K562 (cell line): ENCODE data around the gene ZFAND2B. TPM values are rescaled to one million over a fixed set of nuclear protein-coding genes. Genes with fewer than 3 reads are reported as not detected.

Source experiments
- BDP1 ChIP-seq: IDR thresholded peaks from 3 replicates; pipeline ENCODE4 v1.6.1; 2011; ENCODE audit not compliant: insufficient read length, insufficient read depth
- CBFA2T2 ChIP-seq: fragments of 450-650 bp; conservative IDR thresholded peaks from 2 replicates; pipeline ENCODE4 v1.6.1; 2017; ENCODE audit warnings: mild to moderate bottlenecking
- CCNT2 ChIP-seq: IDR thresholded peaks from 2 replicates; pipeline ENCODE4 v1.6.1; 2011; ENCODE audit warnings: borderline replicate concordance, low read depth, mild to moderate bottlenecking, moderate library complexity, mixed read lengths, low read length; ENCODE audit not compliant: insufficient read length; ENCODE audit errors: extremely low read depth
- CREM ChIP-seq: IDR thresholded peaks from 2 replicates; pipeline ENCODE4 v1.6.1; 2014; ENCODE audit warnings: antibody characterized with exemption, low read depth
- EP400 ChIP-seq: fragments of 450-650 bp; IDR thresholded peaks from 2 replicates; pipeline ENCODE4 v1.6.1; 2017; ENCODE audit warnings: antibody characterized with exemption, mild to moderate bottlenecking, moderate library complexity
- LCOR ChIP-seq: sonication (generic); formaldehyde crosslinking; IDR thresholded peaks from 2 replicates; pipeline ENCODE4 v1.8.0; 2022; ENCODE audit warnings: mild to moderate bottlenecking, missing genetic modification reagents
- MIER1 ChIP-seq: fragments of 450-650 bp; IDR thresholded peaks from 2 replicates; pipeline ENCODE4 v1.6.1; 2016; ENCODE audit warnings: antibody characterized with exemption, mild to moderate bottlenecking, low read depth
- POLR2AphosphoS2 ChIP-seq: IDR thresholded peaks from 2 replicates; pipeline ENCODE4 v1.6.1; 2012; ENCODE audit warnings: low read length, improper control_type of control experiment
- SLC30A9 ChIP-seq: fragments of 250-450 bp; sonication (Bioruptor Pico); IDR thresholded peaks from 2 replicates; pipeline ENCODE4 v1.8.0; 2022; ENCODE audit warnings: mild to moderate bottlenecking, moderate library complexity
- polyA plus RNA-seq, 8 experiments: library from polyadenylated mRNA; depleted of rRNA in 4 of 8; stranded (reverse) in 5 of 8; unstranded in 3 of 8; fragments of >200 nt; fragmentation: Nextera tagmentation in 2 of 8; fragmentation: Illumina TruSeq in 1 of 8; extraction: Ambion mirVana in 2 of 8; extraction: Trizol in 1 of 8; gene quantifications; 2 replicates each; pipeline versions ENCODE4 v1.2.1 to v1.2.3, GENCODE V29; 2011 to 2014; ENCODE audit warnings: inconsistent platforms in 1 of 8, missing spikeins in 1 of 8
- total RNA-seq, 7 experiments: library from RNA; depleted of rRNA in 6 of 7; stranded (reverse); fragments of >200 nt in 6 of 7; fragmentation: Illumina TruSeq in 2 of 7; extraction: Trizol in 2 of 7; gene quantifications; 2 replicates each; pipeline versions ENCODE4 v1.2.1 to v1.2.3, GENCODE V29; 2011 to 2021; ENCODE audit warnings: low replicate concordance in 1 of 7
- TF ChIP-seq, protein P1 (sequence below): conservative IDR thresholded peaks from 2 replicates; pipeline ENCODE4 v1.6.1; 2011; ENCODE audit warnings: low read depth, mild to moderate bottlenecking, low read length; ENCODE audit not compliant: control insufficient read depth
- TF ChIP-seq, protein P2 (sequence below): fragments of 450-650 bp; IDR thresholded peaks from 2 replicates; pipeline ENCODE4 v1.6.1; 2016; ENCODE audit warnings: mild to moderate bottlenecking, moderate library complexity
- TF ChIP-seq, protein P3 (sequence below), 2 experiments: fragments of 450-650 bp; conservative IDR thresholded peaks; 2 replicates each; pipeline ENCODE4 v1.6.1; 2017; ENCODE audit warnings: mild to moderate bottlenecking in 2 of 2, moderate library complexity in 2 of 2

The ZFAND2B gene
- total and polyA plus RNA-seq, 9 of the 15 experiments (the other 6 are each of a cell fraction or from before 2014, with no cell fraction given) = 9.9 to 33.3 (median 26.1) TPM

DNA sequence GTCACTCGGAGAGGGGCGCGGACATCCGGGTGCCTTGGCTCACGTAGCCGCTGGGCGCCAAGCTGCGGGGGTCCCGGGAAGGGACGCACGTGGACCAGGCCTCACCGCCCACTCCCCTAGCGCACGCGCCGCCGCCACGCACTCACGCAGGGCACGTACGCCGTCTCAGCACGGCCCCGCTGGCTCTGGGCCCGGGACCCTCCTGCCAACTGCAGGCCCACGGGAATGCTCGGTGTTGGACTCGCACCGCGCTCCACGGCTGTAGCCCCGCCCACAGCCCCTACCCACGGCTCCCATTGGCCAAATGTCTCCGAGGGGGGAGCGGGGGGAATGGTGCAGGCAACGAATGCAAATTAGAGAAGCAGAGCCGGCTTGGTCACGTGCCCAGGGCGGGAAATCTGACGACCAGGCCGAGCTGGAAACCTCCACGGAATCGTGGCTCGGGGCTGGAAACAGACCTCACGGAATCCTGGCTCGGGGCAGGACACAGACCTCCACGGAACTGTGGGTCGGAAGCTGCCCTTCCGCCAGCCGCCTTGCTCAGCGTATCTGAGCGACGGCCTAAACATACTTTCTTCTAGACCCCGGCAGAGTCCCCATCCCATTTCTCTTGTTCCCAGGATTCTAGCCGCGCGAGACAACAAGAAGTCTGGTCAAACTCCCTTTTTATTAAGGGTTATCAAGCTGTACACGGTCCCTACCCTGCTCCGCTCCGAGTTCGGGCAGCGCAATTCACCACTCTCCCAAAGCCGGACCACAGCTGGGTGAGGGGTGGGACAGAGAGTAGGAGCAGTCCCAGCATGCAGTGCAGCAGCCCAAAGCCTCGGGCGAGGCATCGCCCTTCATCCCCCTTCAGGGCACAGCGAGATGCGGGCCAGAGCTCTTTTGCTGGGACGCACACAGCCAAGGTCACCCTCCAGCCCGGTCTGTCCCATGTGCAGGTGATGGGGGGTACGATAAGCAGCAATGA is 12.4 kb downstream of the ZFAND2B start, which contains the start of gene ABCB6 (continued):
- TF ChIP-seq CCNT2 (peak; percentile 61), POLR2AphosphoS2 (peak; percentile 93), MIER1 (no peak), BDP1 (no peak), LCOR (CRISPR knock-in tag) (peak; percentile 42; the same call in 1 of the 2 replicates), CREM (peak; percentile 38), SLC30A9 (CRISPR knock-in tag) (no peak), EP400 (peak; percentile 87), CBFA2T2 (peak; percentile 76)
- TF ChIP-seq, protein P1, sequence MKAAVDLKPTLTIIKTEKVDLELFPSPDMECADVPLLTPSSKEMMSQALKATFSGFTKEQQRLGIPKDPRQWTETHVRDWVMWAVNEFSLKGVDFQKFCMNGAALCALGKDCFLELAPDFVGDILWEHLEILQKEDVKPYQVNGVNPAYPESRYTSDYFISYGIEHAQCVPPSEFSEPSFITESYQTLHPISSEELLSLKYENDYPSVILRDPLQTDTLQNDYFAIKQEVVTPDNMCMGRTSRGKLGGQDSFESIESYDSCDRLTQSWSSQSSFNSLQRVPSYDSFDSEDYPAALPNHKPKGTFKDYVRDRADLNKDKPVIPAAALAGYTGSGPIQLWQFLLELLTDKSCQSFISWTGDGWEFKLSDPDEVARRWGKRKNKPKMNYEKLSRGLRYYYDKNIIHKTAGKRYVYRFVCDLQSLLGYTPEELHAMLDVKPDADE = 0 out of 2 replicates have a peak, but pooled peaks have one; percentile 17
- TF ChIP-seq, protein P2, sequence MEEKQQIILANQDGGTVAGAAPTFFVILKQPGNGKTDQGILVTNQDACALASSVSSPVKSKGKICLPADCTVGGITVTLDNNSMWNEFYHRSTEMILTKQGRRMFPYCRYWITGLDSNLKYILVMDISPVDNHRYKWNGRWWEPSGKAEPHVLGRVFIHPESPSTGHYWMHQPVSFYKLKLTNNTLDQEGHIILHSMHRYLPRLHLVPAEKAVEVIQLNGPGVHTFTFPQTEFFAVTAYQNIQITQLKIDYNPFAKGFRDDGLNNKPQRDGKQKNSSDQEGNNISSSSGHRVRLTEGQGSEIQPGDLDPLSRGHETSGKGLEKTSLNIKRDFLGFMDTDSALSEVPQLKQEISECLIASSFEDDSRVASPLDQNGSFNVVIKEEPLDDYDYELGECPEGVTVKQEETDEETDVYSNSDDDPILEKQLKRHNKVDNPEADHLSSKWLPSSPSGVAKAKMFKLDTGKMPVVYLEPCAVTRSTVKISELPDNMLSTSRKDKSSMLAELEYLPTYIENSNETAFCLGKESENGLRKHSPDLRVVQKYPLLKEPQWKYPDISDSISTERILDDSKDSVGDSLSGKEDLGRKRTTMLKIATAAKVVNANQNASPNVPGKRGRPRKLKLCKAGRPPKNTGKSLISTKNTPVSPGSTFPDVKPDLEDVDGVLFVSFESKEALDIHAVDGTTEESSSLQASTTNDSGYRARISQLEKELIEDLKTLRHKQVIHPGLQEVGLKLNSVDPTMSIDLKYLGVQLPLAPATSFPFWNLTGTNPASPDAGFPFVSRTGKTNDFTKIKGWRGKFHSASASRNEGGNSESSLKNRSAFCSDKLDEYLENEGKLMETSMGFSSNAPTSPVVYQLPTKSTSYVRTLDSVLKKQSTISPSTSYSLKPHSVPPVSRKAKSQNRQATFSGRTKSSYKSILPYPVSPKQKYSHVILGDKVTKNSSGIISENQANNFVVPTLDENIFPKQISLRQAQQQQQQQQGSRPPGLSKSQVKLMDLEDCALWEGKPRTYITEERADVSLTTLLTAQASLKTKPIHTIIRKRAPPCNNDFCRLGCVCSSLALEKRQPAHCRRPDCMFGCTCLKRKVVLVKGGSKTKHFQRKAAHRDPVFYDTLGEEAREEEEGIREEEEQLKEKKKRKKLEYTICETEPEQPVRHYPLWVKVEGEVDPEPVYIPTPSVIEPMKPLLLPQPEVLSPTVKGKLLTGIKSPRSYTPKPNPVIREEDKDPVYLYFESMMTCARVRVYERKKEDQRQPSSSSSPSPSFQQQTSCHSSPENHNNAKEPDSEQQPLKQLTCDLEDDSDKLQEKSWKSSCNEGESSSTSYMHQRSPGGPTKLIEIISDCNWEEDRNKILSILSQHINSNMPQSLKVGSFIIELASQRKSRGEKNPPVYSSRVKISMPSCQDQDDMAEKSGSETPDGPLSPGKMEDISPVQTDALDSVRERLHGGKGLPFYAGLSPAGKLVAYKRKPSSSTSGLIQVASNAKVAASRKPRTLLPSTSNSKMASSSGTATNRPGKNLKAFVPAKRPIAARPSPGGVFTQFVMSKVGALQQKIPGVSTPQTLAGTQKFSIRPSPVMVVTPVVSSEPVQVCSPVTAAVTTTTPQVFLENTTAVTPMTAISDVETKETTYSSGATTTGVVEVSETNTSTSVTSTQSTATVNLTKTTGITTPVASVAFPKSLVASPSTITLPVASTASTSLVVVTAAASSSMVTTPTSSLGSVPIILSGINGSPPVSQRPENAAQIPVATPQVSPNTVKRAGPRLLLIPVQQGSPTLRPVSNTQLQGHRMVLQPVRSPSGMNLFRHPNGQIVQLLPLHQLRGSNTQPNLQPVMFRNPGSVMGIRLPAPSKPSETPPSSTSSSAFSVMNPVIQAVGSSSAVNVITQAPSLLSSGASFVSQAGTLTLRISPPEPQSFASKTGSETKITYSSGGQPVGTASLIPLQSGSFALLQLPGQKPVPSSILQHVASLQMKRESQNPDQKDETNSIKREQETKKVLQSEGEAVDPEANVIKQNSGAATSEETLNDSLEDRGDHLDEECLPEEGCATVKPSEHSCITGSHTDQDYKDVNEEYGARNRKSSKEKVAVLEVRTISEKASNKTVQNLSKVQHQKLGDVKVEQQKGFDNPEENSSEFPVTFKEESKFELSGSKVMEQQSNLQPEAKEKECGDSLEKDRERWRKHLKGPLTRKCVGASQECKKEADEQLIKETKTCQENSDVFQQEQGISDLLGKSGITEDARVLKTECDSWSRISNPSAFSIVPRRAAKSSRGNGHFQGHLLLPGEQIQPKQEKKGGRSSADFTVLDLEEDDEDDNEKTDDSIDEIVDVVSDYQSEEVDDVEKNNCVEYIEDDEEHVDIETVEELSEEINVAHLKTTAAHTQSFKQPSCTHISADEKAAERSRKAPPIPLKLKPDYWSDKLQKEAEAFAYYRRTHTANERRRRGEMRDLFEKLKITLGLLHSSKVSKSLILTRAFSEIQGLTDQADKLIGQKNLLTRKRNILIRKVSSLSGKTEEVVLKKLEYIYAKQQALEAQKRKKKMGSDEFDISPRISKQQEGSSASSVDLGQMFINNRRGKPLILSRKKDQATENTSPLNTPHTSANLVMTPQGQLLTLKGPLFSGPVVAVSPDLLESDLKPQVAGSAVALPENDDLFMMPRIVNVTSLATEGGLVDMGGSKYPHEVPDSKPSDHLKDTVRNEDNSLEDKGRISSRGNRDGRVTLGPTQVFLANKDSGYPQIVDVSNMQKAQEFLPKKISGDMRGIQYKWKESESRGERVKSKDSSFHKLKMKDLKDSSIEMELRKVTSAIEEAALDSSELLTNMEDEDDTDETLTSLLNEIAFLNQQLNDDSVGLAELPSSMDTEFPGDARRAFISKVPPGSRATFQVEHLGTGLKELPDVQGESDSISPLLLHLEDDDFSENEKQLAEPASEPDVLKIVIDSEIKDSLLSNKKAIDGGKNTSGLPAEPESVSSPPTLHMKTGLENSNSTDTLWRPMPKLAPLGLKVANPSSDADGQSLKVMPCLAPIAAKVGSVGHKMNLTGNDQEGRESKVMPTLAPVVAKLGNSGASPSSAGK = peak; percentile 89
- TF ChIP-seq, protein P3, sequence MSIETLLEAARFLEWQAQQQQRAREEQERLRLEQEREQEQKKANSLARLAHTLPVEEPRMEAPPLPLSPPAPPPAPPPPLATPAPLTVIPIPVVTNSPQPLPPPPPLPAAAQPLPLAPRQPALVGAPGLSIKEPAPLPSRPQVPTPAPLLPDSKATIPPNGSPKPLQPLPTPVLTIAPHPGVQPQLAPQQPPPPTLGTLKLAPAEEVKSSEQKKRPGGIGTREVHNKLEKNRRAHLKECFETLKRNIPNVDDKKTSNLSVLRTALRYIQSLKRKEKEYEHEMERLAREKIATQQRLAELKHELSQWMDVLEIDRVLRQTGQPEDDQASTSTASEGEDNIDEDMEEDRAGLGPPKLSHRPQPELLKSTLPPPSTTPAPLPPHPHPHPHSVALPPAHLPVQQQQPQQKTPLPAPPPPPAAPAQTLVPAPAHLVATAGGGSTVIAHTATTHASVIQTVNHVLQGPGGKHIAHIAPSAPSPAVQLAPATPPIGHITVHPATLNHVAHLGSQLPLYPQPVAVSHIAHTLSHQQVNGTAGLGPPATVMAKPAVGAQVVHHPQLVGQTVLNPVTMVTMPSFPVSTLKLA (conservative IDR thresholded peaks at IDR 0.05) = peak; percentile 86 to 94
